ENCODE results near the gene GXYLT2.

GXYLT2 gene

GRCh38 chr3:72891053-72891855 lies 3.4 kb downstream of the GXYLT2 start:
- FAIRE-seq = no peak
- DNase-seq (ENCODE audit: insufficient read length, low spot score) = no peak

- FAIRE-seq = no peak
- DNase-seq (ENCODE audit: insufficient read length, low spot score) = no peak
Observed at GRCh38 chr3:72892081-72892775, 4.4 kb downstream of the GXYLT2 start.

- no peak for FAIRE-seq
- no peak for DNase-seq (ENCODE audit: insufficient read length, low spot score)
Observed at GRCh38 chr3:72892870-72893269, 5.0 kb downstream of the GXYLT2 start.

GRCh38 chr3:72894976-72895552 lies 7.2 kb downstream of the GXYLT2 start:
- no peak for FAIRE-seq
- DNase-seq (ENCODE audit: insufficient read length, low spot score) = no peak

- FAIRE-seq (no peak), DNase-seq (ENCODE audit: insufficient read length, low spot score) (no peak)
Observed at GRCh38 chr3:72896996-72897757, 9.3 kb downstream of the GXYLT2 start.

GRCh38 chr3:72897758-72898007 lies 9.8 kb downstream of the GXYLT2 start:
- FAIRE-seq (no peak), DNase-seq (ENCODE audit: insufficient read length, low spot score) (no peak)

- no peak for DNase-seq (ENCODE audit: insufficient read length, low spot score)
- no peak for FAIRE-seq
Observed at GRCh38 chr3:72899349-72899765, 11.5 kb downstream of the GXYLT2 start.

GRCh38 chr3:72900048-72900447 lies 12.2 kb downstream of the GXYLT2 start:
- no peak for FAIRE-seq
- no peak for DNase-seq (ENCODE audit: insufficient read length, low spot score)

- FAIRE-seq (no peak), DNase-seq (ENCODE audit: insufficient read length, low spot score) (no peak)
Observed at GRCh38 chr3:72901840-72902239, 14.0 kb downstream of the GXYLT2 start.

GRCh38 chr3:72903004-72903403 lies 15.2 kb downstream of the GXYLT2 start:
- DNase-seq (ENCODE audit: insufficient read length, low spot score) (no peak), FAIRE-seq (no peak)

- FAIRE-seq (no peak), DNase-seq (ENCODE audit: insufficient read length, low spot score) (no peak)
Observed at GRCh38 chr3:72904163-72904562, 16.3 kb downstream of the GXYLT2 start.

GRCh38 chr3:72906154-72906553 lies 18.3 kb downstream of the GXYLT2 start:
- DNase-seq (ENCODE audit: insufficient read length, low spot score) = no peak
- no peak for FAIRE-seq

- FAIRE-seq (no peak), DNase-seq (ENCODE audit: insufficient read length, low spot score) (no peak)
Observed at GRCh38 chr3:72907131-72907711, 19.4 kb downstream of the GXYLT2 start.

- DNase-seq (ENCODE audit: insufficient read length, low spot score) (no peak), FAIRE-seq (no peak)
Observed at GRCh38 chr3:72907731-72908620, 20.1 kb downstream of the GXYLT2 start.

GRCh38 chr3:72909591-72909990 lies 21.7 kb downstream of the GXYLT2 start:
- no peak for FAIRE-seq
- DNase-seq (ENCODE audit: insufficient read length, low spot score) = no peak

GRCh38 chr3:72912532-72912931 lies 24.7 kb downstream of the GXYLT2 start:
- DNase-seq (ENCODE audit: insufficient read length, low spot score) = no peak
- FAIRE-seq = no peak

GRCh38 chr3:72914383-72914782 lies 26.5 kb downstream of the GXYLT2 start:
- FAIRE-seq (no peak), DNase-seq (ENCODE audit: insufficient read length, low spot score) (no peak)

GRCh38 chr3:72916250-72916649 lies 28.4 kb downstream of the GXYLT2 start:
- no peak for FAIRE-seq
- no peak for DNase-seq (ENCODE audit: insufficient read length, low spot score)

- DNase-seq (ENCODE audit: insufficient read length, low spot score) (no peak), FAIRE-seq (no peak)
Observed at GRCh38 chr3:72919520-72919919, 31.7 kb downstream of the GXYLT2 start.

- FAIRE-seq (no peak), DNase-seq (ENCODE audit: insufficient read length, low spot score) (no peak)
Observed at GRCh38 chr3:72924055-72924454, 36.2 kb downstream of the GXYLT2 start.
